Measurements from ENCODE around the gene SETMAR. TPM values are rescaled to one million over a fixed set of nuclear protein-coding genes. Genes with fewer than 3 reads are reported as not detected.

SETMAR gene
- total and polyA plus RNA-seq, 2 of the 8 experiments (the other 6 are each of a cell fraction or from before 2014, with no cell fraction given): 16.1 to 25.3 TPM

DNA sequence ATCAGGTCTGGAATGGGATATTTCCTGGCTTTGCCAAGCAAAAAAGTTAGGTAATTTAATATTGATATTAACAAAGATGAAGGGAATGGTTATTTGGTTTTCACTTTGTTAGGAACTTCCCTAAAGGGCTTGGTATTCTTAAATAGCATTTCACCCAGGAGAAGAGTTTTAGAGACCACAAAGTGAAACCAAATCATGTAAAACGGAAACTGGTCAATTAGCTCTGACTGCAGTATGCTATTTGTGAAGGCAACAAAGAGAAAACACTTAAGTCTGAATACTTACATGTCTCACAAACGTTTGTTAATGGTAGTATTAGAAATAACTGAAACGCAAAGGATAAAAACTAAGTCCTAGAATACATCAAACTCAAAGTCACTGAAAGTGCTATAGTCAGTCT is 32.4 kb upstream of the SETMAR start:
- H3K27ac ChIP-seq (ENCODE audit: low read depth, low read length): no peak overlapping the region
- no peaks in the 10 kb centered on the region for H3K36me3 ChIP-seq (ENCODE audit: control insufficient read depth in 2 of 4, insufficient read depth in 4 of 4, low read length in 3 of 4)
- FAIRE-seq (no peak), DNase-seq (ENCODE audit: low read depth in 1 of 2, low spot score in 2 of 2) (no peak)
- H2AK5ac ChIP-seq (ENCODE audit: low read depth, low read length): no peak overlapping the region
- H4K20me1 ChIP-seq (replicated peaks in 1 of 2; ENCODE audit: control insufficient read depth in 1 of 2, insufficient read depth in 2 of 2, low read length in 2 of 2): no peaks in the 10 kb centered on the region
- no peak overlapping the region for H3K18ac ChIP-seq (ENCODE audit: extremely low read depth, low read length)
- H3K4ac ChIP-seq (replicated peaks; ENCODE audit: insufficient read length, low read depth, low read length): no peak overlapping the region
- no peak overlapping the region for H2BK5ac ChIP-seq (ENCODE audit: low read depth, low read length)
- no peak overlapping the region for H3K9ac ChIP-seq (replicated peaks in 1 of 4; ENCODE audit: extremely low read depth in 1 of 4, low read depth in 3 of 4, low read length in 3 of 4)
- no peaks in the 10 kb centered on the region for H3K79me2 ChIP-seq (ENCODE audit: control insufficient read depth in 1 of 2, insufficient read depth in 2 of 2, low read length in 2 of 2)
- no peak overlapping the region for H4K8ac ChIP-seq (ENCODE audit: extremely low read depth, insufficient read depth, low read length)
- H4K91ac ChIP-seq (replicated peaks; ENCODE audit: insufficient read length, low read length): no peak overlapping the region
- no peak overlapping the region for H3K56ac ChIP-seq (replicated peaks; ENCODE audit: insufficient read length, low read depth, low read length)
- H3K23me2 ChIP-seq (ENCODE audit: low read depth, low read length): no peaks in the 10 kb centered on the region
- H3K4me1 ChIP-seq (replicated peaks in 1 of 4; ENCODE audit: control insufficient read depth in 3 of 4, insufficient read depth in 4 of 4, low read length in 3 of 4): no peaks in the 10 kb centered on the region; a peak in 2 of 7 replicates
- POLR2A ChIA-PET (ENCODE audit: partially characterized antibody): no interaction called here
- WGBS, 2 experiments (ENCODE audit: extremely low coverage in 1 of 2, insufficient coverage in 1 of 2, insufficient read length in 1 of 2, insufficient replicate concordance in 2 of 2, low coverage in 1 of 2, low lambda C conversion rate in 2 of 2, missing lambda C conversion rate in 1 of 2): 60% methylated on average over 3 of the region's 3 CpGs; no CpG with 5 or more reads in 1 of the 2 experiments
- CTCF ChIA-PET (ENCODE audit: partially characterized antibody): interaction anchor here (1.1 to 4.1 kb wide), 5 partner anchors 15 to 272 kb away, joined by 3 to 34 read pairs (median 5); no protein-coding TSS in a partner anchor
- H2BK12ac ChIP-seq (ENCODE audit: low read depth, low read length): no peak overlapping the region
- no peak overlapping the region for H3K23ac ChIP-seq (ENCODE audit: insufficient read length)
- H3K27me3 ChIP-seq (replicated peaks in 1 of 4; ENCODE audit: control insufficient read depth in 3 of 4, extremely low read depth in 1 of 4, insufficient read depth in 3 of 4, low read length in 3 of 4): no peaks in the 10 kb centered on the region
- no peaks in the 10 kb centered on the region for H3K9me3 ChIP-seq (ENCODE audit: insufficient read depth in 2 of 2, low read depth in 1 of 2, low read length in 1 of 2)
- no peak overlapping the region for H4K5ac ChIP-seq (ENCODE audit: insufficient read length, low read depth, low read length)
- no peak overlapping the region for H3K4me2 ChIP-seq (ENCODE audit: insufficient read depth in 1 of 2, low read depth in 2 of 2, low read length in 2 of 2)
- H2BK15ac ChIP-seq (ENCODE audit: low read length): no peak overlapping the region
- no peak overlapping the region for H2BK120ac ChIP-seq (replicated peaks; ENCODE audit: low read depth, low read length)
- H3K14ac ChIP-seq (ENCODE audit: insufficient read length): no peak overlapping the region
- no peaks in the 10 kb centered on the region for H3K79me1 ChIP-seq (ENCODE audit: low read depth, low read length)
- H3K4me3 ChIP-seq (ENCODE audit: extremely low read depth in 1 of 4, insufficient read depth in 2 of 4, low read depth in 3 of 4, low read length in 4 of 4): no peak overlapping the region
- H2BK20ac ChIP-seq (ENCODE audit: low read length): no peak overlapping the region
- H2AFZ ChIP-seq (ENCODE audit: low read length): no peak overlapping the region
- TF ChIP-seq TAF7 (optimal IDR thresholded peaks at IDR 0.05; ENCODE audit: borderline replicate concordance, low read depth, low read length) (no peak), TEAD4 (IDR thresholded peaks at IDR 0.05; ENCODE audit: low read depth, low read length) (no peak), RXRA (IDR thresholded peaks at IDR 0.05; ENCODE audit: insufficient read depth, low read depth, low read length) (no peak), SIRT6 (IDR thresholded peaks at IDR 0.05; ENCODE audit: low read length) (no peak), EP300 (IDR thresholded peaks at IDR 0.05; ENCODE audit: borderline replicate concordance in 1 of 2, low read depth in 2 of 2, low read length in 2 of 2) (no peak), CHD1 (IDR thresholded peaks at IDR 0.05; ENCODE audit: low read depth, low read length) (no peak), POLR2A (IDR thresholded peaks at IDR 0.05; ENCODE audit: control extremely low read depth in 1 of 2, low read depth in 2 of 2, low read length in 2 of 2) (no peak), GABPA (IDR thresholded peaks at IDR 0.05; ENCODE audit: borderline replicate concordance, insufficient read depth, low read length) (no peak), HDAC2 (IDR thresholded peaks at IDR 0.05; ENCODE audit: borderline replicate concordance in 1 of 2, low read depth in 2 of 2, low read length in 2 of 2) (no peak), CEBPB (IDR thresholded peaks at IDR 0.05; ENCODE audit: low read depth, low read length) (no peak), CREB1 (IDR thresholded peaks at IDR 0.05) (no peak), KDM4A (IDR thresholded peaks at IDR 0.05; ENCODE audit: low read depth, low read length, severe bottlenecking) (no peak), JUN (IDR thresholded peaks at IDR 0.05; ENCODE audit: low read depth, low read length) (no peak), PHF8 (conservative IDR thresholded peaks at IDR 0.05; ENCODE audit: low read depth, low read length) (no peak), SP1 (IDR thresholded peaks at IDR 0.05; ENCODE audit: low read depth, low read length) (no peak), KDM1A (IDR thresholded peaks at IDR 0.05; ENCODE audit: borderline replicate concordance, low read length) (no peak)
